IMR-90 (cell line): ENCODE data around the gene PINLYP. TPM values are rescaled to one million over a fixed set of nuclear protein-coding genes. Genes with fewer than 3 reads are reported as not detected.
"Not testable (repeated sequence)": the region's sequence is repeated elsewhere in the genome, so short reads cannot be mapped to it uniquely, and the experiment has no call there.

Source experiments
- ATAC-seq: fragments of 200-7000 bp; cut with Tn5 transposase; 2 replicates; pipeline ENCODE4 v1.9.1; 2020; ENCODE audit warnings: low read depth, mild to moderate bottlenecking, moderate library complexity
- BruUV-seq: library from RNA; stranded (reverse); fragments of 400-500 nt; replicated peaks from 2 replicates; lab custom pipeline; 2021; lab: Mats Ljungman, UMichigan
- CTCF ChIA-PET: fragments of 300-600 bp; formaldehyde crosslinking; extraction: SDS; loops from one replicate; lab custom pipeline; 2021; ENCODE audit warnings: antibody characterized with exemption; lab: Yijun Ruan, JAX
- POLR2A ChIA-PET: fragments of 300-600 bp; sonication (Branson Sonifier 250); formaldehyde crosslinking; loops from one replicate; lab custom pipeline; 2022; ENCODE audit warnings: antibody characterized with exemption; ENCODE audit not compliant: unreplicated experiment; lab: Charles Lee
- DNase-seq: peaks from one replicate; pipeline ENCODE4 v3.0.0; 2013
- H2AFZ ChIP-seq: replicated peaks from 2 replicates; pipeline ENCODE3; 2013; ENCODE audit warnings: low read length, mild to moderate bottlenecking; ENCODE audit not compliant: poor library complexity
- H2AK5ac ChIP-seq: 2 replicates; pipeline ENCODE4 v1.6.1; 2013; ENCODE audit warnings: low read depth, low read length, inconsistent platforms
- H2AK9ac ChIP-seq: replicated peaks from 2 replicates; pipeline ENCODE3; 2013; ENCODE audit warnings: mild to moderate bottlenecking, low read depth, low read length, moderate library complexity; ENCODE audit not compliant: poor library complexity
- H2BK120ac ChIP-seq: 2 replicates; pipeline ENCODE4 v1.6.1; 2013; ENCODE audit warnings: low read depth, low read length, inconsistent platforms
- H2BK15ac ChIP-seq: 3 replicates; pipeline ENCODE4 v1.6.1; 2013; ENCODE audit warnings: low read depth, low read length, inconsistent platforms
- H2BK20ac ChIP-seq: 2 replicates; pipeline ENCODE4 v1.6.1; 2013; ENCODE audit warnings: low read depth, mild to moderate bottlenecking, inconsistent platforms, low read length, moderate library complexity
- H2BK5ac ChIP-seq: 2 replicates; pipeline ENCODE4 v1.6.1; 2013; ENCODE audit warnings: mild to moderate bottlenecking, low read depth, low read length, inconsistent platforms; ENCODE audit not compliant: poor library complexity, severe bottlenecking
- H3K14ac ChIP-seq: replicated peaks from 2 replicates; pipeline ENCODE4 v1.6.1; 2013; ENCODE audit warnings: low read depth, low read length, inconsistent platforms
- H3K18ac ChIP-seq: 2 replicates; pipeline ENCODE4 v1.6.1; 2013; ENCODE audit warnings: low read depth, low read length, control low read depth
- H3K23ac ChIP-seq: 2 replicates; pipeline ENCODE4 v1.6.1; 2013; ENCODE audit warnings: low read depth, low read length, inconsistent platforms
- H3K27ac ChIP-seq: 2 replicates; pipeline ENCODE4 v1.5.1; 2013; ENCODE audit warnings: mild to moderate bottlenecking, control low read depth, low read length; ENCODE audit not compliant: insufficient read depth
- H3K27me3 ChIP-seq: 2 replicates; pipeline ENCODE4 v1.6.1; 2013; ENCODE audit warnings: low read length; ENCODE audit not compliant: control insufficient read depth, insufficient read depth
- H3K36me3 ChIP-seq: 2 replicates; pipeline ENCODE4 v1.6.1; 2013; ENCODE audit warnings: low read length, mixed read lengths; ENCODE audit not compliant: control insufficient read depth, insufficient read depth
- H3K4ac ChIP-seq: 2 replicates; pipeline ENCODE4 v1.6.1; 2013; ENCODE audit warnings: low read depth, low read length, inconsistent platforms
- H3K4me1 ChIP-seq: 2 replicates; pipeline ENCODE4 v1.6.1; 2013; ENCODE audit warnings: low read length, mixed read lengths; ENCODE audit not compliant: control insufficient read depth, insufficient read depth
- H3K4me2 ChIP-seq: 2 replicates; pipeline ENCODE4 v1.6.1; 2013; ENCODE audit warnings: low read depth, mild to moderate bottlenecking, control low read depth, low read length, moderate library complexity
- H3K4me3 ChIP-seq: 2 replicates; pipeline ENCODE4 v1.5.1; 2013; ENCODE audit warnings: low read depth, mild to moderate bottlenecking, control low read depth, low read length, moderate library complexity; ENCODE audit not compliant: insufficient read depth
- H3K56ac ChIP-seq: 2 replicates; pipeline ENCODE4 v1.6.1; 2013; ENCODE audit warnings: low read length, inconsistent platforms; ENCODE audit not compliant: insufficient read depth; ENCODE audit errors: extremely low read depth
- H3K79me1 ChIP-seq, 2 experiments: 2 replicates each; pipeline ENCODE4 v1.6.1; 2013; ENCODE audit warnings: low read length in 2 of 2, inconsistent platforms in 1 of 2, low read depth in 1 of 2
- H3K9ac ChIP-seq: 2 replicates; pipeline ENCODE4 v1.6.1; 2013; ENCODE audit warnings: low read depth, low read length, control low read depth
- H3K9me1 ChIP-seq: 2 replicates; pipeline ENCODE4 v1.6.1; 2013; ENCODE audit warnings: low read length, inconsistent platforms; ENCODE audit not compliant: insufficient read depth
- H3K9me3 ChIP-seq: 2 replicates; pipeline ENCODE4 v1.6.1; 2013; ENCODE audit warnings: low read length; ENCODE audit not compliant: control insufficient read depth, insufficient read depth
- H4K20me1 ChIP-seq: 2 replicates; pipeline ENCODE4 v1.6.1; 2013; ENCODE audit warnings: low read length, inconsistent platforms; ENCODE audit not compliant: insufficient read depth
- H4K5ac ChIP-seq: 2 replicates; pipeline ENCODE4 v1.6.1; 2013; ENCODE audit warnings: mild to moderate bottlenecking, low read depth, low read length, control low read depth
- H4K8ac ChIP-seq, 2 experiments: 2 replicates each; pipeline ENCODE4 v1.6.1; 2013; ENCODE audit warnings: low read depth in 2 of 2, low read length in 2 of 2, control low read depth in 1 of 2, inconsistent platforms in 1 of 2
- H4K91ac ChIP-seq: 2 replicates; pipeline ENCODE4 v1.6.1; 2013; ENCODE audit warnings: low read depth, low read length, inconsistent platforms; ENCODE audit not compliant: insufficient read depth
- MXI1 ChIP-seq: IDR thresholded peaks from 2 replicates; pipeline ENCODE4 v1.6.1; 2012; ENCODE audit warnings: low read depth, mild to moderate bottlenecking, low read length, moderate library complexity, borderline replicate concordance
- RAD21 ChIP-seq: IDR thresholded peaks from 2 replicates; pipeline ENCODE4 v1.6.1; 2012; ENCODE audit warnings: low read length, improper control_type of control experiment
- WGBS, 2 experiments: methylation state at CpG; one replicate each; pipeline versions ENCODE4 v1.1.5 to v1.1.7; 2013; ENCODE audit warnings: missing lambda C conversion rate in 2 of 2; ENCODE audit not compliant: insufficient read length in 1 of 2; ENCODE audit errors: extremely low coverage in 2 of 2; 5-methylcytosine and 5-hydroxymethylcytosine counted together
- dilution Hi-C: fragments of 300-500 bp; cut with HindIII; formaldehyde crosslinking; loops from one replicate; pipeline ENCODE4 v1.14.3; 2018; ENCODE audit warnings: low sequenced_read_pairs; ENCODE audit not compliant: unreplicated experiment
- in situ Hi-C: fragments of 300-500 bp; cut with MboI; formaldehyde crosslinking; loops from 3 replicates; pipeline ENCODE4 v1.14.3; 2019; ENCODE audit warnings: low sequenced_read_pairs, inconsistent platforms, mixed read lengths
- intact Hi-C: fragments of 100-400 bp; cut with micrococcal nuclease; formaldehyde crosslinking; loops from 2 replicates; pipeline ENCODE4 v1.10.0; 2022
- polyA plus RNA-seq, 3 experiments: library from polyadenylated mRNA; depleted of rRNA; stranded (reverse); fragments of >200 nt; gene quantifications; 2 replicates each; pipeline ENCODE4 v1.2.3, GENCODE V29; 2012; ENCODE audit warnings: low replicate concordance in 1 of 3
- total RNA-seq: library from RNA; depleted of rRNA; stranded (reverse); fragments of >200 nt; gene quantifications from 2 replicates; pipeline ENCODE4 v1.2.3, GENCODE V29; 2012

The PINLYP gene
- total and polyA plus RNA-seq, 2 of the 4 experiments (the other 2 are of a cell fraction) = 0.54 to 1.4 TPM

DNA sequence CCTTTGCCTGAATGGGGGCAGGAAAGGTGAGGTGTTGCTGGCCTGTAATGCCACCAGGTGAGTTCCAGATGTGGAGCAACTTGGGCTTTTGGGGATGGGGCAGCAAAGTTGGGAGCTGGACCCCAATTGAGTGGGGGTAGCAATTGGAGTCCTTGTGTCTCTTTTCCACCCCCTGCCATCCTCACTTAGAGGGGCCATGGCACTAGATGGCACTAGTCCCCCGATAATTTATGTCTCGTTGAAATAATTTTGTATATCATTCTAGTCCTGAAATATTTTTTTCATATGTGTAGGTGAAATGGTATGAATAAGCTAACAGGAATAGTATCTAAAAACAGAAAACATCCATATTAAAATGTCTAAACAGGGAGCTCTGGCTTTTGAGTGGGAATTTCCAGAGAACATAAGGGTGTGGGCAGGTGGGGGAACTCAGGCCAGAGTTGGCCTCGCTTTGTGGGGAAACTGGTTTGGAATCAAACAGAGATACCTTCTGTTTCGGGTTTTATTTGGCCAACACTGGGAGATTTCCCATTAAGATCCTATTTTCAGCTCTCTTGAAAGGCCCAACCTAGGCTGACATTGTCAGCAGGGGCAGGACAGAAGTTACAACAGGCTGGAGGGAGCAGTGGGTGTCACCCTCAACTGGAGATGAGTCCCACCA, 24.2 kb downstream of the PINLYP start (continued):
- no peak for TF ChIP-seq MXI1
- TF ChIP-seq RAD21 = no peak

DNA sequence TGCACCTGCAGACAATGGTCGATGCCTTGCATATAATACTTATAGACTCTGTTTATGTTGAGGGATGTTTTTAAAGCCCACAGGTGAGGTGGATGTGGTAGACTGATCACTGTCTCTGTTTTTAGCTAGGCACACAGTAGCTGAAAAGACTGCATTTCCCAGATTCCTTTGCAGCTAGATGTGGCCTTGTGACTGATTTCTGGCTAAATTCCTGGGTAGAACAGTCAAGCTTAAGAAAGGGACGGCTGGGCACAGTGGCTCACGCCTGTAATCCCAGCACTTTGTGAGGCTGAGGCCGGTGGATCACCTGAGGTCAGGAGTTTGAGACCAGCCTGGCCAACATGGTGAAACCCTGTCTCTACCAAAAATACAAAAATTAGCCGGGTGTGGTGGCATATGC, 24.7 kb downstream of the PINLYP start:
- POLR2A ChIA-PET, H3K56ac ChIP-seq, CTCF ChIA-PET: not testable (repeated sequence)

More for the DNA sequence above, 24.7 kb downstream of the PINLYP start:
- H2BK20ac ChIP-seq, DNase-seq, H3K9me3 ChIP-seq, H2AFZ ChIP-seq, H4K91ac ChIP-seq, H3K4me2 ChIP-seq, H2AK9ac ChIP-seq, H4K8ac ChIP-seq, H3K4me1 ChIP-seq, H4K5ac ChIP-seq, H2BK5ac ChIP-seq, H2BK15ac ChIP-seq, H3K4me3 ChIP-seq, H3K27ac ChIP-seq, ATAC-seq, BruUV-seq, H3K27me3 ChIP-seq, H2BK120ac ChIP-seq, H3K18ac ChIP-seq, H3K9ac ChIP-seq, H3K4ac ChIP-seq, intact Hi-C loops, H4K20me1 ChIP-seq, dilution Hi-C loops, H3K9me1 ChIP-seq, H2AK5ac ChIP-seq, H3K23ac ChIP-seq, in situ Hi-C loops, H3K14ac ChIP-seq: not testable (repeated sequence)
- peaks cover 12% of the 10 kb centered on the region for H3K36me3 ChIP-seq
- H3K79me1 ChIP-seq = peaks cover 24 to 42% of the 10 kb centered on the region in 2 experiments
- no CpG with 5 or more reads among the region's 5 CpGs for WGBS, 2 experiments
